HS-27A (cell line): ENCODE measurements around the gene FANCE.
A peak's percentile ranks its signal among the peaks of the same experiment; 100 is the strongest.

Experiments
- DNase-seq: peaks from one replicate; pipeline ENCODE4 v3.0.0-alpha.2; 2012; ENCODE audit warnings: low read depth, missing footprints

Gene FANCE

GRCh38 chr6:35468181-35468979 lies 16.2 kb downstream of the FANCE start, which contains the start of gene RPL10A:
Gene RPL10A (plus strand): TSS chr6:35468401. CDS start chr6:35468435, 34 bp downstream.
- DNase-seq = peak; percentile 95

GRCh38 chr6:35468980-35469750 lies 17.0 kb downstream of the FANCE start:
- DNase-seq = no peak

- DNase-seq = no peak
These were observed 17.9 kb downstream of the FANCE start for GRCh38 chr6:35469751-35470662.

- DNase-seq = no peak
These were observed 18.6 kb downstream of the FANCE start for GRCh38 chr6:35470663-35471120.

- DNase-seq = no peak
These were observed 19.8 kb downstream of the FANCE start for GRCh38 chr6:35471836-35472345.

- DNase-seq = no peak
These were observed 21.1 kb downstream of the FANCE start for GRCh38 chr6:35473075-35473849.

- DNase-seq = no peak
These were observed 21.7 kb downstream of the FANCE start for GRCh38 chr6:35473850-35474130.

GRCh38 chr6:35474131-35474941 lies 22.2 kb downstream of the FANCE start:
- DNase-seq = no peak

GRCh38 chr6:35474942-35475570 lies 22.9 kb downstream of the FANCE start:
- DNase-seq = no peak

GRCh38 chr6:35475573-35475972 lies 23.4 kb downstream of the FANCE start:
- DNase-seq = no peak

- DNase-seq = no peak
These were observed 23.9 kb downstream of the FANCE start for GRCh38 chr6:35476004-35476403.

- DNase-seq = no peak
These were observed 24.9 kb downstream of the FANCE start for GRCh38 chr6:35477028-35477427.

GRCh38 chr6:35477551-35478179 lies 25.5 kb downstream of the FANCE start:
- no peak for DNase-seq

GRCh38 chr6:35478259-35478658 lies 26.1 kb downstream of the FANCE start:
- DNase-seq = no peak

- no peak for DNase-seq
These were observed 28.0 kb downstream of the FANCE start for GRCh38 chr6:35480176-35480575.

- DNase-seq = no peak
These were observed 29.1 kb downstream of the FANCE start for GRCh38 chr6:35481226-35481625.

- no peak for DNase-seq
These were observed 30.9 kb downstream of the FANCE start for GRCh38 chr6:35483062-35483461.

- DNase-seq = no peak
These were observed 31.4 kb downstream of the FANCE start for GRCh38 chr6:35483490-35483889.

- DNase-seq = no peak
These were observed 31.9 kb downstream of the FANCE start for GRCh38 chr6:35483893-35484645.
